Fibroblast of peridontal ligament (primary cell): ENCODE data around the gene GPR162.
A peak's percentile ranks its signal among the peaks of the same experiment; 100 is the strongest.

ENCODE experiments used
- DNase-seq: peaks from one replicate; pipeline ENCODE4 v3.0.0-alpha.2; 2010; ENCODE audit errors: extremely low read depth

Gene GPR162

DNA sequence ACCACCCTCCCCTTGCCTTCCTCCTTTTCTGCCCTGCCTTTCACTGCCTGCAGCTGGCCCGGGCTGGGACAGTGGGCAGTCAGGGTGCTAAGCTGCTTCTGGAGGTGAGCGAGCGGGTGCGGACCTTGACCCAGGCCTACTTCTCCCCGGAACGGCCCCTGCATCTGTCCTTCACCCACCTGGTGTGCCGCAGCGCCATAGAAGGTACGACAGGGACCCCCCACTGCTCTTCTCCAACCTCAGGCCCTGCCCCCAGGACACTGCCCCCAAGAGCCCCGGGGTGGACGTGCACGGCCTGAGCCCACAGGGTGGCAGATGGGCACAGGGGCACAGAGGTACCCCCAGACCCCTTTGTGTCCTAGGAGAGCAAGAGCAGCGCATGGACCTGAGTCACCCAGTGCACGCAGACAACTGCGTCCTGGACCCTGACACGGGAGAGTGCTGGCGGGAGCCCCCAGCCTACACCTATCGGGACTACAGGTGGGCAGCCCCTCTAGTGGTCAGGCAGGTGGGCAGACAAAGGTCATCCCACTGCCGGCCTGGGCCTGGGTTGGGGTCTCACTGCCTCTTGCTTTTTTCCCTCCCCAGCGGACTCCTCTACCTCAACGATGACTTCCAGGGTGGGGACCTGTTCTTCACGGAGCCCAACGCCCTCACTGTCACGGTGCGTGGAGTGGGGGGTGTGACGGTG, 15.9 kb downstream of the GPR162 start:
- no peak for DNase-seq

DNA sequence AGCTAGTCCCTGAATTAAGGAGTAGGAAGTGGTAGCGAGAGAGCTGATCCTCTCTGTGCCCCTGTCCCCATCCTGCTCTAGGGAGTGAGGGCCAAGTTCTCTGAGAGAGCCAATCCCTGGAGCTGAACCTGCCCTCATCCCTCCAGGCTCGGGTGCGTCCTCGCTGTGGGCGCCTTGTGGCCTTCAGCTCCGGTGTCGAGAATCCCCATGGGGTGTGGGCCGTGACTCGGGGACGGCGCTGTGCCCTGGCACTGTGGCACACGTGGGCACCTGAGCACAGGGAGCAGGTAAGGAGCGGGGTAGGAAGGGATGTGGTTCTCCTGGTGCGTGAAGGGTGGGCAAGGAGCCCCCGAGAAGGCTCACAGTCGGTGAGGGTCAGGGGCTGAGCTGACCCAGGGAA, 17.2 kb downstream of the GPR162 start:
- no peak for DNase-seq

DNA sequence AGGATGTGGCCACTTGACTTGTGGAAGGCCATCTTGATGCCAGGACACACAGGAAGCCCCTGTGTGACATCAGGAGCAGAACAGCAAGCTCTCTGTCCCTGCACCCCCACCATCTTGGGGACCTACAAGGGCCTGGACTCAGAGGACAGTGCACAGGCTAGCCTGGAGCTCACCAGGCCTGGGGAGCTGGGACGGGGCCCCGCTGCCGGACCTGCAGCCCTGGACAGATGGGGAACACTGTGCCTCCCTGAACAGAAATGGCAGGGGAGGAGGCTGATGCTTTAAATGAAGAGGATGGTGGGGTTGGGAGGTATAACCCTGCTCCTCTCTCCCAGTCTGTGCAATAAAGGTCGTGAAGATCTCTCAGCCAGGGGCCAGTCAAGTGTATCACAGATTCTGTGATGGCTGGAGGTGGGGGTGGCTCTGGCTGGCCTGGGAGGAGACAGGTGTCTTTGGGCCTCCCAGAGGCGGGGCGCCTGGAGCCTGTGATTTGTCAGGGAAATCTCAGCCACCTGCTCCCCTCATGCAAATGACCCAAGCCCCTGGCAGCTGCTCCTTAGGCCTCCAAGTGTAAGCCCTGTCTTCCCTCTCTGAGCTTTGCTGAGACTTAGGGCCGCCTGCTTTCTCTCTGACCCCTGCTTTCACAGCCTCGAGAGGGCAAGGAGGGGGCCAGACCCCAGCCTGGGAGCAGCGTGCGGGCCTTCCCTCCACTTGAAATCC, 18.0 kb downstream of the GPR162 start:
- DNase-seq: no peak

DNA sequence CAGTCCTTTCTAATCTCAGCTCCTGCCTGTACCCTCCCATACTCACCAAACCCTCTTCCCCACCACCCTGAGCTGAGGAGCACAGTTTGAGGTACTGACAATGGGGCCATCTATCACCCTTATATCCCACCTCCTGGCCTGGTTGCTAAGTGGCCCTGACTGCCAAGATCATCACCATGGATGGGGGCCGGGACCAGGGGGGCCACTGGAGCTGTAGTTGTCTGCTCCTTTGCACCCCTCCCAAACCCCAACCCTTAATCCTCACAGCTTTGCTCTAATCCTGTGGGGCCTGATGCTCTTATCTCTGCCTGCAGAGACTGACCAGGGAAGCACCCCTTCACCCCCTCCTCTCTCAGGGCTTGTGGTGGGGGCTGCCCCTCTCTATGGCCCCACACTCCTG, 18.7 kb downstream of the GPR162 start:
- DNase-seq: no peak

DNA sequence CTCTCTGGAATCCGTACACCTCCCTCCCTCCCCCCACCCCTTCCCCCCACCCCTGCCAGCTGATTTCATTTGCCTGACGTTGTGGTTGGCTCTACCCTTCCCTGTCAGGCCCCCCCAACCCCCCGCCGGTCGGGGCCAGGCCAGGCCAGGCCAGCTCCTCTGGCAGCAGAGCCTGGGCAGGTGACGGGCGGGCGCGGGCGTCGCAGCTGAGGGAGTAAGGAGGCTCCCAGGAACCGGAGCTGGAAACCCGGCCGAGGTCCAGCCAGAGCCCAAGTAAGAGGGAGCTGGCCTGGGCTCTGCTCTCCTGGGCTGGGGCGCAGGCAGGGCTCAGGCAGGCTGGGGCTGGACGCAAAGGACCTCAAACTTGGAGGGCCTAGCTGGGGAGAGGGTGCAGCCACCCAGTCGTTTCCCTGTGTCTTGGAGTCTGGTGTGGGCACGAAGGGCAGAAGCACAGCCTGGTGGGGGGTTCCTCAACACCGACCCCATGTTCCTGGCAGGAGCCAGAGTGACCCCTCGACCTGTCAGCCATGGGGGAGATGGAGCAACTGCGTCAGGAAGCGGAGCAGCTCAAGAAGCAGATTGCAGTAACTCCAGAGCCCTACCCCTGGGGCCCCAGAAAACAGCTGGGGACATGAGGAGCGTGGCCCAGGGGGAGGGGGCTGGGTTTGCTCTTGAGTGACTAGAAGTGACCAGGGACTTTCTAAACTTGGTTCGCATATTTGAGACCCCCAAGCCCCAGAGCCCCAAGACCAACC, 19.3 kb downstream of the GPR162 start, which contains the start of gene GNB3:
GNB3 (plus strand) TSS at position 165 of the 755 bp plus-strand sequence; CDS start at position 528, 363 bp downstream.
- no peak for DNase-seq

DNA sequence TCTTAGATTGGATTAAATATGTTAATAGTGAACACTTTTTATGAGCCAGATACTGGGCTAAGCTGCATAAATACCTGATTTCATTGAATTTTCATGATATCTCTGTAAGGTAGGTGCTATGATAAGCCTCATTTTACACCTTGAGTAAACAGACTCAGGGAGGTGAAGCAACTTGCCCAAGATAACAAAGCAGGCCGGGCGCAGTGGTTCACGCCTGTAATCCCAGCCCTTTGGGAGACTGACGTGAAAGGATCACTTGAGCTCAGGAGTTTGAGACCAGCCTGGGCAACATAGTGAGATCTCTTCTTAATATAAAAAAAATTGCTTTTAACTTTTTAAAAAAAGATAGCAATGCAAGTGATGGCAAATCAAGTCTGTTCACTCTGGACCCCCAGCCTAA, 20.5 kb downstream of the GPR162 start:
- DNase-seq: no peak

DNA sequence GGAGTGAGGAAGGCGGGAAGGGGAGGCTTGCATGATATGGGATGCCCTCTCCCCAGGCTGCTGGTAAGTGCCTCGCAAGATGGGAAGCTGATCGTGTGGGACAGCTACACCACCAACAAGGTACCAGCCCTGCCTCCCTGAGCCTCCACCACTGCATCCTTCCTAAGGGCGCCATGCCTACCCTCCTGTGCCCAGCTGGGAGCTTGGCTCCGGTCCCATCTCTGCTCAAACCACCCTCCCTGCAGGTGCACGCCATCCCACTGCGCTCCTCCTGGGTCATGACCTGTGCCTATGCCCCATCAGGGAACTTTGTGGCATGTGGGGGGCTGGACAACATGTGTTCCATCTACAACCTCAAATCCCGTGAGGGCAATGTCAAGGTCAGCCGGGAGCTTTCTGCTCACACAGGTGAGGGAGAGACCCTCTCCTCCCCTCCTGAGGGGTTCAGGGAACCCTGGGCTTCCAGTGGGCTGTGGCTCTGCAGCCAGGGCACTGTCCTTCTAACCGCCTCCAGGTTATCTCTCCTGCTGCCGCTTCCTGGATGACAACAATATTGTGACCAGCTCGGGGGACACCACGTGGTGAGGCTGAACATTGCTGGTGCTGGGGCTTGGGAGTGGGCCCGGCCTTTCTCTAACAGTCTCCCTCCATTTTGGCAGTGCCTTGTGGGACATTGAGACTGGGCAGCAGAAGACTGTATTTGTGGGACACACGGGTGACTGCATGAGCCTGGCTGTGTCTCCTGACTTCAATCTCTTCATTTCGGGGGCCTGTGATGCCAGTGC, 21.7 kb downstream of the GPR162 start:
- no peak for DNase-seq

DNA sequence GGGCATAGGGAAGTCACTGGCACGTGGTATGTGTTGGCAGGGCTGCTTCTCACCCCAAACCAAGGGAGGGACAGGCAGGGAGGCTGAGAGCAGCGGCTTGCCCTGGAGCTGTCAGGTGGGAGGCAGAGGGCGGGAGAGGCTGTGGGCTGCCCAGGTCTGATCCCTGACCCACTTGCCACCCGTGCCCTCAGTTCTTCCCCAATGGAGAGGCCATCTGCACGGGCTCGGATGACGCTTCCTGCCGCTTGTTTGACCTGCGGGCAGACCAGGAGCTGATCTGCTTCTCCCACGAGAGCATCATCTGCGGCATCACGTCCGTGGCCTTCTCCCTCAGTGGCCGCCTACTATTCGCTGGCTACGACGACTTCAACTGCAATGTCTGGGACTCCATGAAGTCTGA, 23.8 kb downstream of the GPR162 start:
- DNase-seq: no peak

DNA sequence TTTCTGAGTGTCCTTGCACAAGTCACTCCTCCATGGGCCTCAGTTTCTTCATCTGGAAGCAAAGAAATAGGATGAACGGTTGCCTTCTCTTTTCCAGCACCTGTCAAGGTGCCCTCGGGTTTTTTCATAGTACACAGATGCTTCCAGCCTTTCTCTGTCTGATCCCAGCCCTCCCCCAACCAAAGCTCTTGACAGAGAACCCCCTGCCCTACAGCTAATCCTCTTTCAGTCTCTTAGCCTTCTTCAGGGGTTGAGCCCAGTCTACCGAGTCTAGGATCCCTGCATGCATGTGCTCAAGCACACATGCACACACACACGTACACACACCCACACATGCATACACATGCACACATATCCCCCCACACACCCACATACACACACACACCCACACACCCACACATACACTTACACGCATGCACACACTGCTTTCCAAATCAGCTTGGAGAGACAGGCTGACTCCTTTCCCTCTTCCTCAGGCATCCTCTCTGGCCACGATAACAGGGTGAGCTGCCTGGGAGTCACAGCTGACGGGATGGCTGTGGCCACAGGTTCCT, 24.8 kb downstream of the GPR162 start:
- DNase-seq: no peak

DNA sequence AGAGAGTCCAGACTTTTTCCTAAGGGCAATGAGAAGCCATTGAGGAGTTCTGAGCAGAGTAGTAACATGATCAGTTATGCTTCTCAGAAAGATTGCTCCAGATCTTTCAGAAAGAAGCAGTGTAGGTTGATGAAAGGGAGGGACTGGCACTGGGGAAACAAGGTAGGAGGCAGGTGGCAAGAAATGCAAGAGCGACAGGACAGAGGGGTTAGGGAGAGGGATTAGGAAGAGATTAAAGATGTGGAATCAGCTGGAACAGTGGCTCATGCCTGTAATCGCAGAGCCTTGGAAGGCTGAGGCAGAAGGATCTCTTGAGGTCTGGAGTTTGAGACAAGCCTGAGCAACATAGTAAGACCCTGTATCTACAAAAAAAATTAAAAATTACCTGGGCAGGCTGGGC, 26.1 kb downstream of the GPR162 start:
- DNase-seq: no peak

DNA sequence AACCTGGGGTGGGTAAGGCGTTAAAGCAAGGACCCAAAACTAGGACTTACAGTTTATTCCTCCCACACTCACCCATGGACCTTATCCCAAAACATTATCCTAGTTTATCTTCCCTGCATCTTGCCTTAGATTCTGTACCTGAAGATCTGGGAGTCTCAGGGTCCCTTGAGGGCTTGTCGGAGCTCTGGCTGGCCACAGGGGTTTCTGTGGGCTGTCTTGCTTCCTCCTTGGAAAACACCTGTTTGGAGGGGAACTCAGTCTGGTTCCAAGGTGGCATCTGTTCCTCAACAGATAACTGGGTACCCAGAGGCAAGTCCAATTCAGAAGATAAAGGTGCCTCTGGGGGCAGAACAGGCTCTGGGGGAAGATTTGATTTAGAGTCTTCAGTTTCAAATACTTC, 27.8 kb downstream of the GPR162 start:
- DNase-seq: no peak

DNA sequence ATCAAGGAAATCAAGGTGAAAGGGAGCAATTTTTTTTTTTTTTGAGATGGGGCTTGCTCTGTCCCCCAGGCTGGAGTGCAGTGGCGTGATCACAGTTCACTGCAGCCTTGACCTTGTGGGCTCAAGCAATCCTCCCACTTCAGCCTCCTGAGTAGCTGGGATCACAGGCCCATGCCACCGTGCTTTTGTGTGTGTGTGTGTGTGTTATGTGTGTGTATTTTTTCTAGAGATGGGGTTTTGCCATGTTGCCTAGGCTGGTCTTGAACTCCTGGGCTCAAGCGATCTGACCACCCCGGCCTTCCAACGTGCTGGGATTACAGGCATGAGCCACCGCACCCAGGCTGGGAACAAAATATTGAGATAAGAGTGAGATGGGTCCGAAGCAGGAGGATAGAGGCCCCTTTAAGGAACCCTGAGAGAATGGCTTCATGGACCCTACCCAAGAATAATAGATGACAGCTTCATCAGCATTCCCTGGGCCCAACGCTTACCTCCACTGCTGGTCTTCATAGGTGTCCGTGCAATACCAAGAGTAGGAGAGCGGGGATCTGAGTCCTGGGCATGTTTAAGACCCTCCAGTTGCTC, 28.4 kb downstream of the GPR162 start:
- DNase-seq: no peak

DNA sequence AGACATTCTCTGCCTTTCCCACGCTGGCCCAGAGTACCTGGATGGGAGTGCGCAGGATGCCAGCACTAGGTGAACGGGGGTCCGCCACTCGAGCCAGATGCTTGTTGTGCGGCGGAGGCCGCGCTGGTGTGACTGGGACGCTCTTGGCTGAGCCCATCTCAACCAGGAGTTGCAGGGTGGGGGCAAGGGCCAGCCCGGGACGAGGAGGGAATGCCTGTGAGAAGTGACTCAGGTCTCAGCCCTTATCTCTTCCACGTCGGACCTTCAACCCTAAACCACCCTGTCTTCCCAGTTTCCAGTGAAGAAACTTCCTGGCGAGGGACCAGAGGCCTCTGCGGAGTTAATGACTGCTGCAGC, 29.2 kb downstream of the GPR162 start:
- no peak for DNase-seq

DNA sequence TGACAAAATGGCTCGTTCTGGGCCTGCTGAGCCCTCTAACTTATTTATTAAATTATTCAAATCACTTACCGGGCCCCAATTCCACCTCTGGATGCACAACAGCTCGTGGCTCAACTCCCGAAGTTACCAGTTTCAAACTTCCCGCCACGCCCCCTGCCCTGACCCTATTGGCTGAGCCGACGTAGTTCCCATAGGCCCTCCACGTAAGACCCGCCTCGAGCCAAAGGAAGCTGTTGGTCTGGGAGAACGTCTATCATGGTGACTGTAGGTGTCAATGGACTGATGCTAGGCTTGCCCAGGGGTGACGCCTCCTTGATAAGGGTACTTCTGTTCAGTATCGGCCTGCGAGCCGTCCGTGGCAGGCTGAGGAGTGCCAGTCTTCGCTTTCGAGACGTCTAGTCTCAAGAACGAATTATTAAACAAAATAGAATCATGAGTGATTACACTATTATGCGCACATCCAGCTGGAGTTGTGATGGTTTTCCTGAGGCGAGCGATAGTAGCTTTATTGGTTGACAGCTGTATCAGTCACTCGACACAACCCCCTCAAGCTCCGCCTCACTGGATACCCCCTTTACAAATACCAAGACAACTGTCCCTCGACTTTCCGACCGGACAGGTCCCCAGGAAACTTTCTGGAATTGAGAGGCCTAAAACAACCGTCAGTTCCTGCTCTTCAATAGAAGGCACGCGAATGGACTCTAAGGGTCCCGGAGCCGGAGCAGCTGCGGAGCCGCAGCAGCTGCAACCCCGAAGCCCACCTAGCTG, 29.7 kb downstream of the GPR162 start, which contains the start of gene CDCA3:
CDCA3 (minus strand) TSS at position 134 of the 768 bp plus-strand sequence. CDS start 334 bp downstream, outside the sequence.
- peak; percentile 97 for DNase-seq

DNA sequence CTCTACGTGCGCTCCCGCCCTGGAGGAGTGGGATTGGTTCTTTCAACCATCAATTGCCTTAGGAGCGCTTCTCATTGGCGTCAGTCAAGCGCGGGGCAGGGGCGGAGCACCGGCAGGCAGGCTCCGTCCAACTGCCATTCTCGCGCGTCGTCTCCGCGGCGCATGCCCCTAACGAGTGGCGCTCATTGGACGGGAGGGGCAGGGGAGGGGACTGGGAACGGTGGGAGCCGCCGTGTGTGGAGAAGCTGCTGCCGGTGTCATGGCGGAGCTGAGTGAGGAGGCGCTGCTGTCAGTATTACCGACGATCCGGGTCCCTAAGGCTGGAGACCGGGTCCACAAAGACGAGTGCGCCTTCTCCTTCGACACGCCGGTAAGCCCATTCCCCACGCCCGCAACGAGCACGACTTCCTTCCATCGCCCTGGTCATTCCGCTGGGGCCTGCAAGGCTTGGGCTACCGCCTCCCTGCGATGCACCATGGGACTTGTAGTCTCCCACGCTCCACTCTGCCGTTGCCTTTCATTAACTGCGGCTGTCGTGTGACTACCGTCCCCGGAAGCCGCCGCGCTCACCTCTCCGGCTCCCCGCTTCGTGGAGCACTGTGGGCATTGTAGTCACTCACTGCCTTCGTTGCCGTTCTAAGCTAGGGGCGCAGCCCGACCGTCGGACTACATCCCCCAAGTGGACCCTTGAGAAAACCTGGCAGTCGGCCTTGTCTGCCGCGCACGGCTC, 30.5 kb downstream of the GPR162 start, which contains the start of gene USP5:
USP5 (plus strand) TSS at position 230 of the 730 bp plus-strand sequence; CDS start at position 260, 30 bp downstream.
- DNase-seq: peak; percentile 99

DNA sequence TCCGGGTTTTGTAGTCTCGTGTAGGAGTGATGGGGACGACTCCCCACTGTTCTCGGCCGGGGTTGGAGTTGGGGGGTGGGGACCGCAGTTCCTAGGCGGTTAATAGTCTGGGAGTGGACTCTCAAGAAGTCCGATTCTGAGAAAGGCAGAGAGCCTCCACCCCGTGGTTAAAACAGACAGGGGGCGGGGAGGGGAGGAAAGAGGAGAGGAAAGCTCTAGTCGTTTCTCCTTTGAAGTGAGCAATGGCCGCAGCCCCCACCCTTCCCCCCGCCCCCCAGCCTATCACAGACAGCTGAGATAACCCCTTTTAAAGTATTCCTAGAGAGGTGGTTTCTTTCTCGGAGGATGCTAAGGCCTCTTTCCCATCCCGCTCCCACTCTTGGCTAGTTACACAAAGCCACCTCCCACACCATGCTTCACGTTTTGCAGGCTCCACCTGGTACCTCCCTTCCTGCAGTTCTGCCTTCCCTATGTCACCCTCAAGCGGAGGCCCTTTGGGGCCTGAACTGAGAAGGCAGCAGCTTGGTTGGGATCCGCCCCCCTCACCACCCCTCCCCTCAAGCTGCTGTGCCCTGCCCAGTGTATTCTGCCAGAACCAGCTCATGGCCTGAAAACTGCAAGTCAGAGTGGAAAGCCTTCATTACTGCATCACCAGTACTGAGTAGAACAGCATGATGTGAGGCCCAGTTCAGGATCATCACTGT, 31.2 kb downstream of the GPR162 start:
- DNase-seq: peak; percentile 88

DNA sequence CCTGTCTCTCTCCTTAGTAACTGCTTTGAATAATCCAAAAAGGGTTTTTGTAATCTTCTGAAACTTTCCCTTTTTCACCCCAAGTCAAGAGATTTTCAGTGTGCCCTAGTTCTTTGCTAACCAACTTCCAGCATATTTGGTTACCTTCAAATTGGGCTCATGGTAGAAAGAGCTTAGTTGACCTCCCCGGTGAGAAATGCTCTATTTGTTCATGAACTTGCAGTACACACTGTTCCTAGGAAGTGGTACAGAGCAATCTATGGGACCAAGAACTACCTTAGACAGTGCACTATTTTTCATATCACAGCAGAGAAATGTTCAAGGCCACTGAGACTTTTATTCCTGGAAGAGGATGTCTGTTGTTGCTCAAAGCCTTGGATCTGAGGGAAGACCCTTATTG, 32.0 kb downstream of the GPR162 start:
- peak; percentile 7 for DNase-seq

DNA sequence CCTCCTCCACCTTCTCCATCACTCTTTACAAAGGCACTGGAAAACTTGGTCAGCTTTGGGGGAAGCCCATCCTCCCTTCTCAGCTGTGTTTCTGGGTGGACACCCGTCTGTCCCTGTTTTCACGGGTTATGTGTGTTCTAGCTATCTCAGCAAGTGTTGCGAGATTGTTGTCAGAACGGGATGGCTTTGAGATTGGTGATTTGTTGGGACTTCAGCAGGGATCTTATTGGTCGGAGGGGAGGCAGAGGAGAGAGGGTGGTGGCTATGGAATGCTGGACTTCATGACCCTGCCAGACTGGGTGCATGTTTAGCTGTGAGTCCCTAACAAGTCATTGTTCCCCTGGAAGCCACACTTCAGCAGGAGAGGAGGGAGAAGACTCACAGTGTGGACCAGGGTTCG, 32.4 kb downstream of the GPR162 start:
- peak; percentile 3 for DNase-seq

DNA sequence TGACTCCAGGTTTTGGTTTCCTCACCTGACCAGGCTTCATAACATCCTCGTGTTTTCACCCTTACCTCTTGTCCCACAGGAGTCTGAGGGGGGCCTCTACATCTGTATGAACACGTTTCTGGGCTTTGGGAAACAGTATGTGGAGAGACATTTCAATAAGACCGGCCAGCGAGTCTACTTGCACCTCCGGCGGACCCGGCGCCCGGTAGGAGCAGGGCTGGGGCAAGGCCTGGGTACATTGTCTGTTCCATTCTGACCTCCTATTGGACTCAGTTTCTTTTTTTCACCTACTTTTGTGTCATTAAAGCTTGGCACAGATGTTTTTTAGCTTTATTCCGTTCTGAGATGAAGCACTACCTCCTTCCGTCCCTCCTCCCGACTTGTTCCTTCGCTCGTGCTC, 33.7 kb downstream of the GPR162 start:
- DNase-seq: no peak
